ENCODE results near the gene METTL25B.

GRCh38 chr1:156704166-156704711 is 24.0 kb upstream of the METTL25B start:
- TF ChIP-seq CTCF (conservative IDR thresholded peaks at IDR 0.05; ENCODE audit: low read length) (no peak), EZH2phosphoT487 (IDR thresholded peaks at IDR 0.05; ENCODE audit: borderline replicate concordance) (no peak)
